Epithelial cell of proximal tubule (primary cell): ENCODE results near the gene PRR14L. TPM values are rescaled to one million over a fixed set of nuclear protein-coding genes. Genes with fewer than 3 reads are reported as not detected.
"Not testable (repeated sequence)": the region's sequence is repeated elsewhere in the genome, so short reads cannot be mapped to it uniquely, and the experiment has no call there.

Experiments used
- DNase-seq: peaks from one replicate; pipeline ENCODE4 v3.0.0-alpha.2; 2011; ENCODE audit warnings: low read depth
- H3K4me3 ChIP-seq: 2 replicates; pipeline ENCODE4 v1.5.1; 2011; ENCODE audit warnings: low read depth, mild to moderate bottlenecking, low read length
- total RNA-seq: library from RNA; depleted of rRNA; stranded (reverse); fragments of >200 nt; gene quantifications from 2 replicates; pipeline ENCODE4 v1.2.3, GENCODE V29; 2015
- TF ChIP-seq, protein P1 (sequence below): conservative IDR thresholded peaks from 2 replicates; pipeline ENCODE4 v1.5.1; 2012; ENCODE audit warnings: low read depth, mild to moderate bottlenecking, low read length

The PRR14L gene
- total RNA-seq, 1 donor from 2014 or later, result 15.9 TPM

DNA sequence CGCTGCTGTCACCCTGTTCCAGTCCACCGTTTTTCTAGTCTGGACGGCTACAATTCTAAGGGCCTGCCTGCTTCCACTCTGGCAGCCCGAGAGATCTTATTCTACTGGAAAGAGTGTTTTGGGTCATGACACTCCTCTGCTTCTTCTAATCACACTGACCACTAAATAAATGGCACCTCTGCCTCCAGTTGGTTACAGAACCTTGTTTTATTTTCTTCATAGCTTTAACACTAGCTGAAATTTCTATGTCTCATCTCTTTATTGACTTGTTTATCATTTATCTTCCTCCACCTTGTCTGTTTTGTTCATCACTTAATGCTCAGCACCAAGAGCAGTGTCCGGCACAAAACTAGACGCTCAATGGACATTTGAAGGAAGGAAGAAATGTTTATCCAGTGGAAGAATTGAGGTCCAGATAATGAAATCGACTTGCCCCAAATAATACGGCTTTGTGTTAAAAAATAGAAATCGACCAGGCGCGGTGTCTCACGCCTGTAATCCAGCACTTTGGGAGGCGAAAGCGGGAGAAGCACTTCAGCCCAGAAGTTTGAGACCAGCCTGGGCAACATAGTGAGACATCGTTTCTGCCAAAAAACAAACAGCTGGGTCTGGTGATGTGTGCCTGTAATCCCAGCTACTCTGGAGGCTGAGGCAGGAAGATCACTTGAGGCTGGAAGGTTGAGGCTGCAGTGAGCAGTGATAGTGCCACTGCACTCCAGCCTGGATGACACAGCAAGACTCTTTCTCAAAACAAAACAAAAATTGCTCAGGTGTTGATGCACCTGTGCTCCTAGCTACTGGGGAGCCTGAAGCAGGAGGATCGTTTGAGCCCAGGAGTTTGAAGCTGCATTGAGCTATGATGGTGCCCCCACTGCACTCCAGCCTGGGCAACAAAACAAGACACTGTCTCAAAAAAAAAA, 693 bp upstream of the PRR14L start:
- DNase-seq, result no peak
- TF ChIP-seq, protein P1, sequence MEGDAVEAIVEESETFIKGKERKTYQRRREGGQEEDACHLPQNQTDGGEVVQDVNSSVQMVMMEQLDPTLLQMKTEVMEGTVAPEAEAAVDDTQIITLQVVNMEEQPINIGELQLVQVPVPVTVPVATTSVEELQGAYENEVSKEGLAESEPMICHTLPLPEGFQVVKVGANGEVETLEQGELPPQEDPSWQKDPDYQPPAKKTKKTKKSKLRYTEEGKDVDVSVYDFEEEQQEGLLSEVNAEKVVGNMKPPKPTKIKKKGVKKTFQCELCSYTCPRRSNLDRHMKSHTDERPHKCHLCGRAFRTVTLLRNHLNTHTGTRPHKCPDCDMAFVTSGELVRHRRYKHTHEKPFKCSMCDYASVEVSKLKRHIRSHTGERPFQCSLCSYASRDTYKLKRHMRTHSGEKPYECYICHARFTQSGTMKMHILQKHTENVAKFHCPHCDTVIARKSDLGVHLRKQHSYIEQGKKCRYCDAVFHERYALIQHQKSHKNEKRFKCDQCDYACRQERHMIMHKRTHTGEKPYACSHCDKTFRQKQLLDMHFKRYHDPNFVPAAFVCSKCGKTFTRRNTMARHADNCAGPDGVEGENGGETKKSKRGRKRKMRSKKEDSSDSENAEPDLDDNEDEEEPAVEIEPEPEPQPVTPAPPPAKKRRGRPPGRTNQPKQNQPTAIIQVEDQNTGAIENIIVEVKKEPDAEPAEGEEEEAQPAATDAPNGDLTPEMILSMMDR, result no peak
- H3K4me3 ChIP-seq, result peak overlapping the region; percentile 91

DNA sequence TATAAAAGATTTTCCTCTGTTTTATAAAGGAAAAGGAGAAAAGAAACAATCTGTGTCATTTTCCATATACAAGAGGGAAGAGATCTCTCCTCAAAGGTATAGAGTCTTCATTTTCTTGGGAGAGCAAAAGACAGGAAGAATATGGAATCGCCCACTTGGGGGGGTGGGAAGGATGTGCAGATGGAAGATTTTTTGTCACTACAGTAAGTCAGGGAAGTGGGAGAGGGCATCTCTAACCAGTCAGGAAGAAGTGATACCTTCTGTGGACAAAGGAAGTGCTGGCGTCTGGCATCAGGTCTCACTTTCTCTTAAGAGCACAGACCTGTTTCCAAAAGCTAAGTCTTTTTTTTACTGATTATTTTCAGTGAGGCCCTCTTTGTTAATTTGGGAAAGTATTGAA, 1.4 kb downstream of the PRR14L start:
- TF ChIP-seq, protein P1, result no peak
- peak overlapping the region; percentile 91 for H3K4me3 ChIP-seq
- no peak for DNase-seq

DNA sequence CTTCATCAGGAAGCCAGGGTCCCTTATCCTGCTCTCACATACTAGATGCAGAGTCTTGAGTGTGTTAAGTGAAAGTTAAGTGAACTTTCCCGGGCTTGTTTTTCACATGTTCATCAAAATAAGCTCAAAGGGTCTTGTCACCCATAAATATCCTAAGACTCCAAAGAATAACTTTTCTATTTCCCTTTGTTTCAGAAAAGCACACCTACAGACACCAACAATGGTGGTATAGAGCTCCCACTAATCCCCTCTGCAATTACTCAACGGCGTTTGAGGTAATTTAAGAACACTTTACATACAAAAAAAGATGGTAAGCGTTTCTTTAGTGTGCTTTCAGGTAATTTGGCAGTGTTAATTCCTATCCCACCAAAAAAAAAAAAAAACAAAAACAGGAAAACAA, 2.5 kb downstream of the PRR14L start:
- no peak overlapping the region for H3K4me3 ChIP-seq
- DNase-seq, result no peak
- TF ChIP-seq, protein P1, result no peak

DNA sequence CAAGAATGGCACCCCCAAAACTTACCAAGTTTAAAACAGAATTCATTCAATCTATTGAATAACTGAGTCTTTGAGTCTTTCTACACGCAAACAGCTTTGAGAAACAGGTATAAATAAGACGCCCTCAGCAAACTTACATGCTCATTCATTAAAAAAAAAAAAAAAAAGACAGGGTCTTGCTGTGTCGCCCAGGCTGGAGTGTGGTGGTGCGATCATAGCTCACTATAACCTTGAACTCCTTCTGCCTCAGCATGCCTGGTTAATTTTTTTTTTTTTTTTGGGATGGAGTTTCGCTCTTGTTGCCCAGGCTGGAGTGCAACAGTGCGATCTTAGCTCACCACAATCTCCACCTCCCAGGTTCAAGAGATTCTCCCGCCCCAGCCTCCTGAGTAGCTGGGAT, 6.1 kb downstream of the PRR14L start:
- DNase-seq, result no peak
- no peak overlapping the region for H3K4me3 ChIP-seq
- TF ChIP-seq, protein P1, result no peak

DNA sequence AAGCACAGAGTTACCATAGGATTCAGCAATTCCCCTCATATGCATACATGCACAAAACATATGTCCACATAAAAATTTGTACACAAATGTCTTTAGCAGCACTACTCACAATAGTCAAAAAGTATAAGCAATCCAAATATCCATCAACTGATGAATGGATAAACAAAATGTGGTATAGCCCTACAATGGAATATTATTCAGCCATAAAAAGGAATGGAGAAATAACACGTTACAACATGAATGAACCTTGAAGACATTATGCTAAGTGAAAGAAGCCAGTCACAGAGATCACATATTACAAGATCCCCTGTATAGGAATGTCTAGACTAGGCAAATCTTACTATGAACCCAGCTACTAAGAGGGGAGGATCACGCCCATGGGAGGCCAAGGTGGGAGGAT, 7.2 kb downstream of the PRR14L start:
- no peak overlapping the region for H3K4me3 ChIP-seq
- TF ChIP-seq, protein P1, result no peak
- DNase-seq, result no peak

DNA sequence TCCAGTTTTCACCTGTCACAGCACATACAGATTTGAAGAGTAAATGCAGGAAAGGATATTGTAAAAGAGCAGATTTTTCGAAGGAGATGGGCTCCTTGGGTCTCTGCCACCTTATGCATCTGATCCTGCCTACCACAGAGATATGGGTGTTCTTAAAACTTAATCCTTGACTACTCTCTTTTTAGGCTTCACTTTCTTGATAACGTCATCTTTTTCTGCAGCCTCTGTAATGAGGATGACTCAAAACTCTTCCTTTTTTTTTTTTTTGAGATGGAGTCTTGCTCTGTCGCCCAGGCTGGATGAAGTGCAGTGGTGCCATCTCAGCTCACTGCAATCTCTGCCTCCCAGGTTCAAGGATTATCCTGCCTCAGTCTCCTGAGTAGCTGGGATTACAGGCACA, 7.8 kb downstream of the PRR14L start:
- DNase-seq, result no peak
- TF ChIP-seq, protein P1, result no peak
- no peak overlapping the region for H3K4me3 ChIP-seq

DNA sequence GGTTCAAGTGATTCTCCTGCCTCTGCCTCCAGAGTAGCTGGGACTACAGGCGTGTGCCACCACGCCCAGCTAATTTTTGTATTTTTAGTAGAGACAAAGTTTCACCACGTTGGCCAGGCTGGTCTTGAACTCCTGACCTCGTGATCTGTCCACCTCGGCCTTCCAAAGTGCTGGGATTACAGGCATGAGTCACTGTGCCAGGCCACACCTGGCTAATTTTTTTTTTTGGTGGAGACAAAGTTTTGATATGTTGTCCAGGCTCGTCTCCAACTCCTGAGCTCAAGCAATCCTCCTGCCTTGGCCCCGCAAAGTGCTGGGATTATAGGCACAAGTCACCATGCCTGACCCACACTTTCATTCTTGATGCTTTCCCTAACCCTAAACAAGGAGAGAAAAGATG, 9.6 kb downstream of the PRR14L start:
- not testable (repeated sequence) for DNase-seq, H3K4me3 ChIP-seq
